SK-N-SH (cell line): ENCODE data around the gene SHISA4. TPM values are rescaled to one million over a fixed set of nuclear protein-coding genes. Genes with fewer than 3 reads are reported as not detected.

Experiments used
- CTCF ChIA-PET: fragments of 300-600, 350-600 bp; formaldehyde crosslinking; extraction: SDS; loops from one replicate; lab custom pipeline; 2021; lab: Yijun Ruan, JAX
- POLR2A ChIA-PET: fragments of 350-600 bp; sonication (Branson Sonifier 250); formaldehyde crosslinking; extraction: SDS; loops from one replicate; lab custom pipeline; 2020; ENCODE audit warnings: antibody characterized with exemption, inconsistent platforms; lab: Yijun Ruan, JAX
- DNase-seq: peaks from one replicate; pipeline ENCODE4 v3.0.0; 2012
- H2AFZ ChIP-seq: fragments of 200-600 bp; sonication (generic); 2 replicates; pipeline ENCODE4 v1.8.1; 2016; ENCODE audit warnings: antibody characterized with exemption, mild to moderate bottlenecking, low read depth
- H3F3A ChIP-seq: fragments of 200-600 bp; sonication (generic); replicated peaks from 2 replicates; pipeline ENCODE3; 2016; ENCODE audit warnings: antibody characterized with exemption, mild to moderate bottlenecking; ENCODE audit not compliant: insufficient read depth
- H3K27ac ChIP-seq, 2 experiments: fragments of 200-500 bp in 1 of 2; fragments of 200-600 bp in 1 of 2; sonication (Bioruptor generic) in 1 of 2; sonication (generic), shearing (Covaris generic) in 1 of 2; 2 replicates each; pipeline versions ENCODE4 v1.5.1 to v1.6.1; 2014 to 2016; ENCODE audit warnings: low read depth in 2 of 2, inconsistent platforms in 1 of 2, low read length in 1 of 2, mild to moderate bottlenecking in 1 of 2, mixed read lengths in 1 of 2
- H3K27me3 ChIP-seq: fragments of 200-600 bp; sonication (generic), shearing (Covaris generic); 2 replicates; pipeline ENCODE4 v1.6.1; 2016; ENCODE audit warnings: mixed run types; ENCODE audit not compliant: insufficient read depth
- H3K36me3 ChIP-seq, 2 experiments: fragments of 200-500 bp in 1 of 2; fragments of 200-600 bp in 1 of 2; sonication (Bioruptor generic) in 1 of 2; sonication (generic) in 1 of 2; replicated peaks in 1 of 2; 2 replicates each; pipeline versions ENCODE3 to v1.5.1; 2014 to 2016; ENCODE audit warnings: low read length in 1 of 2, mild to moderate bottlenecking in 1 of 2; ENCODE audit not compliant: insufficient read depth in 2 of 2, control insufficient read depth in 1 of 2
- H3K4me1 ChIP-seq, 2 experiments: fragments of 200-500 bp in 1 of 2; fragments of 200-600 bp in 1 of 2; sonication (Bioruptor generic) in 1 of 2; sonication (generic), shearing (Covaris generic) in 1 of 2; 2 replicates each; pipeline versions ENCODE4 v1.5.1 to v1.6.1; 2014 to 2016; ENCODE audit warnings: low read depth in 1 of 2, low read length in 1 of 2, mixed run types in 1 of 2; ENCODE audit not compliant: insufficient read depth in 2 of 2, control insufficient read depth in 1 of 2
- H3K4me2 ChIP-seq: fragments of 200-600 bp; sonication (generic), shearing (Covaris generic); 2 replicates; pipeline ENCODE4 v1.6.1; 2017; ENCODE audit warnings: mixed run types
- H3K4me3 ChIP-seq, 2 experiments: fragments of 200-500 bp in 1 of 2; fragments of 200-600 bp in 1 of 2; sonication (Bioruptor generic) in 1 of 2; sonication (generic), shearing (Covaris generic) in 1 of 2; 2 replicates each; pipeline versions ENCODE4 v1.5.1 to v1.8.1; 2014 to 2016; ENCODE audit warnings: low read depth in 2 of 2, inconsistent platforms in 1 of 2, low read length in 1 of 2, mild to moderate bottlenecking in 1 of 2, mixed read lengths in 1 of 2, moderate library complexity in 1 of 2
- H3K79me2 ChIP-seq: fragments of 200-600 bp; sonication (generic); 2 replicates; pipeline ENCODE4 v1.8.1; 2017; ENCODE audit warnings: mild to moderate bottlenecking; ENCODE audit not compliant: insufficient read depth
- H3K9ac ChIP-seq: fragments of 200-600 bp; sonication (generic); 2 replicates; pipeline ENCODE4 v1.6.1; 2017; ENCODE audit warnings: mixed run types
- H3K9me2 ChIP-seq: fragments of 200-600 bp; sonication (generic); 2 replicates; pipeline ENCODE4 v1.6.1; 2017; ENCODE audit warnings: mixed run types
- H3K9me3 ChIP-seq: fragments of 200-600 bp; sonication (generic); 2 replicates; pipeline ENCODE4 v1.6.1; 2017; ENCODE audit warnings: mixed run types, mild to moderate bottlenecking, moderate library complexity
- H4K20me1 ChIP-seq: fragments of 200-600 bp; sonication (generic); 2 replicates; pipeline ENCODE4 v1.6.1; 2017; ENCODE audit warnings: mild to moderate bottlenecking, mixed run types; ENCODE audit not compliant: insufficient read depth
- FOSL2 ChIP-seq: IDR thresholded peaks from 2 replicates; pipeline ENCODE4 v1.4.0; 2012; ENCODE audit warnings: low read depth, mild to moderate bottlenecking, moderate library complexity, borderline replicate concordance
- FOXM1 ChIP-seq: IDR thresholded peaks from 2 replicates; pipeline ENCODE4 v1.4.0; 2012; ENCODE audit warnings: low read depth, mild to moderate bottlenecking
- GATA2 ChIP-seq: sonication (generic); formaldehyde crosslinking; IDR thresholded peaks from 2 replicates; pipeline ENCODE4 v1.5.0; 2020; ENCODE audit warnings: mild to moderate bottlenecking, missing genetic modification reagents
- JUND ChIP-seq: IDR thresholded peaks from 2 replicates; pipeline ENCODE4 v1.4.0; 2012
- MEF2A ChIP-seq: IDR thresholded peaks from 2 replicates; pipeline ENCODE4 v1.4.0; 2012; ENCODE audit warnings: low read depth, borderline replicate concordance
- TAF1 ChIP-seq: IDR thresholded peaks from 2 replicates; pipeline ENCODE4 v1.6.1; 2012; ENCODE audit warnings: low read depth, mild to moderate bottlenecking, low read length, moderate library complexity, borderline replicate concordance
- TEAD4 ChIP-seq: IDR thresholded peaks from 2 replicates; pipeline ENCODE4 v1.4.0; 2012; ENCODE audit warnings: mild to moderate bottlenecking, borderline replicate concordance; ENCODE audit not compliant: insufficient read depth
- WGBS: methylation state at CpG from one replicate; pipeline ENCODE4 v1.1.6; 2017; ENCODE audit warnings: low lambda C conversion rate; 5-methylcytosine and 5-hydroxymethylcytosine counted together
- polyA plus RNA-seq, 3 experiments: library from polyadenylated mRNA; depleted of rRNA; stranded (reverse); fragments of >200 nt; gene quantifications; 2 replicates each; pipeline ENCODE4 v1.2.3, GENCODE V29; 2012
- TF ChIP-seq, protein P1 (sequence below): IDR thresholded peaks from 2 replicates; pipeline ENCODE4 v1.6.1; 2012; ENCODE audit warnings: mild to moderate bottlenecking, low read depth, low read length, moderate library complexity
- TF ChIP-seq, protein P2 (sequence below): IDR thresholded peaks from 2 replicates; pipeline ENCODE4; 2012
- TF ChIP-seq, protein P3 (sequence below): IDR thresholded peaks from 2 replicates; pipeline ENCODE4 v1.4.0; 2012; ENCODE audit warnings: low read depth, borderline replicate concordance
- TF ChIP-seq, protein P4 (sequence below): fragments of 150-350 bp; IDR thresholded peaks from 2 replicates; pipeline ENCODE4 v1.6.1; 2017; ENCODE audit warnings: antibody characterized with exemption, low read length, low read depth, borderline replicate concordance

SHISA4 gene
- polyA plus RNA-seq, 1 of the 3 experiments (the other 2 are of a cell fraction) = 42.1 TPM

DNA sequence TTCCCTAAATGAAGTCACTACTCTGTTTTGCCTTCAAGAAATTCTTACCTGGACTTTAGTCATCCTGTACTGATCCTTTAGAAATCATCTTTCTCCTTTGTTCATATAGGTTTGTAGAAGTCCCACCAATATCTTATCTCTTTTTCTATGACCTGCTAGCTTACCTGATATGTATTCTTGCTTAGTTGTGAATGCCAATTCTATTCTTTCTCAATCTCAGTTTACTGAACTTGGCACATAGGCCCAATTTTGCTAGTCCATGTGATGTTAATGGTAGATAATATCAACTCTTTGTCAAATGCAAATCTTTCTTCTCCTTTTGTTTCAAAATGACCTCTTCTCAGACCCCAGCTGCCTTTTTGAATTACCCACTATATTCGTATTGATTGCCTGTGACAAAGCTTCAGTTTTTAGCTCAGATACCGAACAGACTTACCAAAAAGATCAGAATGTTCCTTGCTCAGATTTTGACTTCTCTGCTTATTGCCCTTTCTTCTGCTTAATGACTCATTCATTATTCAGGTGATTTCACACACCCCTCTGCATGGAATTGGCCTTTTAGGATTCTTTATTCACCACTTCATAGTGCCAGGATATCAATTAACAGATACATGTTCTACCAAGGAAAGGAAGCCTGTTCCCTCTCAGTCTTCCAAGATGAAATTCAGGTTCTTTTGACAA, 39.2 kb upstream of the SHISA4 start:
- no peak overlapping the region for H2AFZ ChIP-seq
- peaks cover 9% of the 10 kb centered on the region for H4K20me1 ChIP-seq
- peaks cover 50 to 62% of the 10 kb centered on the region in 2 experiments for H3K36me3 ChIP-seq
- H3K4me1 ChIP-seq = peaks cover 5 to 30% of the 10 kb centered on the region in 2 experiments
- 63% methylated on average over 2 of the region's 2 CpGs for WGBS
- ChIA-PET POLR2A (no interaction called here), CTCF (interaction anchor here (0.6 to 3.1 kb wide), 5 partner anchors 13 to 414 kb away, joined by 3 to 12 read pairs (median 4); partner anchors contain the start of gene IPO9)
- no peaks in the 10 kb centered on the region for H3K9me2 ChIP-seq
- H3K4me2 ChIP-seq = peak overlapping the region; percentile 40
- H3K27me3 ChIP-seq = no peaks in the 10 kb centered on the region
- peak overlapping the region; percentile 9; the same call in 1 of the 2 replicates for H3K9ac ChIP-seq
- H3K4me3 ChIP-seq = no peak overlapping the region; a peak in 1 of 4 replicates
- peaks cover 61% of the 10 kb centered on the region for H3F3A ChIP-seq
- H3K9me3 ChIP-seq = no peaks in the 10 kb centered on the region
- H3K79me2 ChIP-seq = peaks cover 73% of the 10 kb centered on the region
- TF ChIP-seq MEF2A = no peak
- no peak for TF ChIP-seq TAF1
- TF ChIP-seq, protein P1, sequence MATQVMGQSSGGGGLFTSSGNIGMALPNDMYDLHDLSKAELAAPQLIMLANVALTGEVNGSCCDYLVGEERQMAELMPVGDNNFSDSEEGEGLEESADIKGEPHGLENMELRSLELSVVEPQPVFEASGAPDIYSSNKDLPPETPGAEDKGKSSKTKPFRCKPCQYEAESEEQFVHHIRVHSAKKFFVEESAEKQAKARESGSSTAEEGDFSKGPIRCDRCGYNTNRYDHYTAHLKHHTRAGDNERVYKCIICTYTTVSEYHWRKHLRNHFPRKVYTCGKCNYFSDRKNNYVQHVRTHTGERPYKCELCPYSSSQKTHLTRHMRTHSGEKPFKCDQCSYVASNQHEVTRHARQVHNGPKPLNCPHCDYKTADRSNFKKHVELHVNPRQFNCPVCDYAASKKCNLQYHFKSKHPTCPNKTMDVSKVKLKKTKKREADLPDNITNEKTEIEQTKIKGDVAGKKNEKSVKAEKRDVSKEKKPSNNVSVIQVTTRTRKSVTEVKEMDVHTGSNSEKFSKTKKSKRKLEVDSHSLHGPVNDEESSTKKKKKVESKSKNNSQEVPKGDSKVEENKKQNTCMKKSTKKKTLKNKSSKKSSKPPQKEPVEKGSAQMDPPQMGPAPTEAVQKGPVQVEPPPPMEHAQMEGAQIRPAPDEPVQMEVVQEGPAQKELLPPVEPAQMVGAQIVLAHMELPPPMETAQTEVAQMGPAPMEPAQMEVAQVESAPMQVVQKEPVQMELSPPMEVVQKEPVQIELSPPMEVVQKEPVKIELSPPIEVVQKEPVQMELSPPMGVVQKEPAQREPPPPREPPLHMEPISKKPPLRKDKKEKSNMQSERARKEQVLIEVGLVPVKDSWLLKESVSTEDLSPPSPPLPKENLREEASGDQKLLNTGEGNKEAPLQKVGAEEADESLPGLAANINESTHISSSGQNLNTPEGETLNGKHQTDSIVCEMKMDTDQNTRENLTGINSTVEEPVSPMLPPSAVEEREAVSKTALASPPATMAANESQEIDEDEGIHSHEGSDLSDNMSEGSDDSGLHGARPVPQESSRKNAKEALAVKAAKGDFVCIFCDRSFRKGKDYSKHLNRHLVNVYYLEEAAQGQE = no peak
- TF ChIP-seq, protein P2, sequence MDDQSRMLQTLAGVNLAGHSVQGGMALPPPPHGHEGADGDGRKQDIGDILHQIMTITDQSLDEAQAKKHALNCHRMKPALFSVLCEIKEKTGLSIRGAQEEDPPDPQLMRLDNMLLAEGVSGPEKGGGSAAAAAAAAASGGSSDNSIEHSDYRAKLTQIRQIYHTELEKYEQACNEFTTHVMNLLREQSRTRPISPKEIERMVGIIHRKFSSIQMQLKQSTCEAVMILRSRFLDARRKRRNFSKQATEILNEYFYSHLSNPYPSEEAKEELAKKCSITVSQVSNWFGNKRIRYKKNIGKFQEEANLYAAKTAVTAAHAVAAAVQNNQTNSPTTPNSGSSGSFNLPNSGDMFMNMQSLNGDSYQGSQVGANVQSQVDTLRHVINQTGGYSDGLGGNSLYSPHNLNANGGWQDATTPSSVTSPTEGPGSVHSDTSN = peak; percentile 32; the same call in 1 of the 2 replicates
- TF ChIP-seq, all 33 proteins: peak for 1
- no peak for DNase-seq
- H3K27ac ChIP-seq = peak overlapping the region; percentile 74 to 86; a peak in 3 of 4 replicates

DNA sequence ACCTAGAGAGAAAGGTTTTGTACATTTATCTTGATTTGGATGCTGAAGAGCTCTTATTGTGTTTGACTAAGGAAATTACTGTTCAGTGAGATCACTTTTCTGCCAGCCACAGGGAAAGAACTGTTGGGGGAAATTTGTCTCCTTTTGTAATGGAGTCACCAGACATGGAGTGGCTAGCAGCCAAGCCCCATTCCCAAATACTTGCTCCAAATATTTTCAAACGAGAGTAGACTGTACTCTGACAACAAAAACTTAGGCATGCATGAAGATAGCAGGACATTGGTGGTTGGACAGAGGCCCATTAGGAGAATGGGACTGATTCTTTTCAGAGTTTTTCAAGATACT, 38.7 kb upstream of the SHISA4 start:
- peaks cover 9% of the 10 kb centered on the region for H4K20me1 ChIP-seq
- H3K4me3 ChIP-seq = peak overlapping the region in 1 of 2 experiments; percentile 27; a peak in 1 of 4 replicates
- peaks cover 55 to 67% of the 10 kb centered on the region in 2 experiments for H3K36me3 ChIP-seq
- H2AFZ ChIP-seq = no peak overlapping the region
- H3K27ac ChIP-seq = peak overlapping the region; percentile 74 to 86; a peak in 3 of 4 replicates
- no peak for DNase-seq
- peak overlapping the region; percentile 40 for H3K4me2 ChIP-seq
- no peaks in the 10 kb centered on the region for H3K9me3 ChIP-seq
- H3K27me3 ChIP-seq = no peaks in the 10 kb centered on the region
- POLR2A ChIA-PET = no interaction called here
- peaks cover 68% of the 10 kb centered on the region for H3K79me2 ChIP-seq
- WGBS = 8% methylated on average over 1 of the region's 1 CpG
- CTCF ChIA-PET = interaction anchor here (1.1 to 3.1 kb wide), 6 partner anchors 13 to 320 kb away, joined by 3 to 12 read pairs (median 4); partner anchors contain the start of gene IPO9
- no peaks in the 10 kb centered on the region for H3K9me2 ChIP-seq
- peak overlapping the region; percentile 41; the same call in 1 of the 2 replicates for H3K9ac ChIP-seq
- peaks cover 56% of the 10 kb centered on the region for H3F3A ChIP-seq
- H3K4me1 ChIP-seq = peaks cover 5 to 25% of the 10 kb centered on the region in 2 experiments
- TF ChIP-seq MEF2A (no peak), FOSL2 (peak; percentile 66; the same call in 1 of the 2 replicates), JUND (peak; percentile 82), FOXM1 (no peak), TAF1 (no peak), TEAD4 (peak; percentile 72; the same call in 1 of the 2 replicates), GATA2 (CRISPR knock-in tag) (no peak)
- TF ChIP-seq, protein P1 = 0 out of 2 replicates have a peak, but pooled peaks have one; percentile 52
- TF ChIP-seq, protein P3, sequence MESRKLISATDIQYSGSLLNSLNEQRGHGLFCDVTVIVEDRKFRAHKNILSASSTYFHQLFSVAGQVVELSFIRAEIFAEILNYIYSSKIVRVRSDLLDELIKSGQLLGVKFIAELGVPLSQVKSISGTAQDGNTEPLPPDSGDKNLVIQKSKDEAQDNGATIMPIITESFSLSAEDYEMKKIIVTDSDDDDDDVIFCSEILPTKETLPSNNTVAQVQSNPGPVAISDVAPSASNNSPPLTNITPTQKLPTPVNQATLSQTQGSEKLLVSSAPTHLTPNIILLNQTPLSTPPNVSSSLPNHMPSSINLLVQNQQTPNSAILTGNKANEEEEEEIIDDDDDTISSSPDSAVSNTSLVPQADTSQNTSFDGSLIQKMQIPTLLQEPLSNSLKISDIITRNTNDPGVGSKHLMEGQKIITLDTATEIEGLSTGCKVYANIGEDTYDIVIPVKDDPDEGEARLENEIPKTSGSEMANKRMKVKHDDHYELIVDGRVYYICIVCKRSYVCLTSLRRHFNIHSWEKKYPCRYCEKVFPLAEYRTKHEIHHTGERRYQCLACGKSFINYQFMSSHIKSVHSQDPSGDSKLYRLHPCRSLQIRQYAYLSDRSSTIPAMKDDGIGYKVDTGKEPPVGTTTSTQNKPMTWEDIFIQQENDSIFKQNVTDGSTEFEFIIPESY = peak; percentile 52; the same call in 1 of the 2 replicates
- TF ChIP-seq, protein P4, sequence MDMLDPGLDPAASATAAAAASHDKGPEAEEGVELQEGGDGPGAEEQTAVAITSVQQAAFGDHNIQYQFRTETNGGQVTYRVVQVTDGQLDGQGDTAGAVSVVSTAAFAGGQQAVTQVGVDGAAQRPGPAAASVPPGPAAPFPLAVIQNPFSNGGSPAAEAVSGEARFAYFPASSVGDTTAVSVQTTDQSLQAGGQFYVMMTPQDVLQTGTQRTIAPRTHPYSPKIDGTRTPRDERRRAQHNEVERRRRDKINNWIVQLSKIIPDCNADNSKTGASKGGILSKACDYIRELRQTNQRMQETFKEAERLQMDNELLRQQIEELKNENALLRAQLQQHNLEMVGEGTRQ = no peak
